GM12801 (cell line): ENCODE measurements around the gene HP.

Experiments used
- CTCF ChIP-seq: IDR thresholded peaks from one replicate; pipeline ENCODE4 v1.5.1; 2011; ENCODE audit warnings: control low read depth; ENCODE audit not compliant: insufficient read length; ENCODE audit errors: extremely low read depth

HP gene

GRCh38 chr16:72109966-72110530, 55.7 kb downstream of the HP start:
- TF ChIP-seq CTCF, result no peak
